A673 (cell line): ENCODE measurements around the gene CAMK1D. TPM values are rescaled to one million over a fixed set of nuclear protein-coding genes. Genes with fewer than 3 reads are reported as not detected.

ENCODE experiments used
- BruUV-seq: library from RNA; stranded (reverse); fragments of 400-500 nt; replicated peaks from 2 replicates; lab custom pipeline; 2021; lab: Mats Ljungman, UMichigan
- CTCF ChIA-PET: fragments of 300-600 bp; sonication (Branson Sonifier 250); formaldehyde crosslinking; loops from one replicate; lab custom pipeline; 2022; ENCODE audit warnings: antibody characterized with exemption; lab: Charles Lee
- POLR2A ChIA-PET: fragments of 300-600 bp; sonication (Branson Sonifier 250); formaldehyde crosslinking; loops from one replicate; lab custom pipeline; 2022; ENCODE audit warnings: antibody characterized with exemption; ENCODE audit not compliant: low non-redundant PET; lab: Charles Lee
- DNase-seq: peaks from one replicate; pipeline ENCODE4 v3.0.0-alpha.2; 2015; ENCODE audit warnings: low spot score
- H3K27ac ChIP-seq: fragments of 200-600 bp; sonication (generic); 2 replicates; pipeline ENCODE4 v1.5.1; 2016; ENCODE audit warnings: mixed run types, low read depth, mild to moderate bottlenecking, mixed read lengths, antibody characterized with exemption, low read length; ENCODE audit not compliant: poor library complexity, severe bottlenecking
- H3K27me3 ChIP-seq: fragments of 200-600 bp; sonication (generic); replicated peaks from 2 replicates; pipeline ENCODE4 v1.6.1; 2017; ENCODE audit warnings: mixed run types, low read depth, mild to moderate bottlenecking, mixed read lengths, antibody characterized with exemption, low read length; ENCODE audit not compliant: insufficient read depth, poor library complexity
- H3K36me3 ChIP-seq: fragments of 200-600 bp; sonication (generic); 2 replicates; pipeline ENCODE4 v1.6.1; 2016; ENCODE audit warnings: mixed run types, mild to moderate bottlenecking, mixed read lengths, antibody characterized with exemption, low read length; ENCODE audit not compliant: insufficient read depth, poor library complexity, severe bottlenecking
- H3K4me1 ChIP-seq: fragments of 200-600 bp; sonication (generic); 2 replicates; pipeline ENCODE4 v1.6.1; 2017; ENCODE audit warnings: mixed run types, mild to moderate bottlenecking, mixed read lengths, antibody characterized with exemption, low read length; ENCODE audit not compliant: insufficient read depth, poor library complexity, severe bottlenecking
- H3K4me3 ChIP-seq: fragments of 200-600 bp; sonication (generic); 2 replicates; pipeline ENCODE4 v1.5.1; 2016; ENCODE audit warnings: low read depth, mixed run types, mild to moderate bottlenecking, mixed read lengths, low read length; ENCODE audit not compliant: poor library complexity, severe bottlenecking
- H3K9me3 ChIP-seq: fragments of 200-600 bp; sonication (generic); 2 replicates; pipeline ENCODE4 v1.6.1; 2016; ENCODE audit warnings: mixed run types, low read depth, mild to moderate bottlenecking, mixed read lengths, antibody characterized with exemption, low read length; ENCODE audit not compliant: poor library complexity, severe bottlenecking
- EZH2 ChIP-seq: fragments of 200-600 bp; sonication (generic); IDR thresholded peaks from 2 replicates; pipeline ENCODE4 v1.6.1; 2017; ENCODE audit warnings: borderline replicate concordance, low read depth, mild to moderate bottlenecking, mixed read lengths, antibody characterized with exemption, low read length; ENCODE audit not compliant: poor library complexity, severe bottlenecking
- intact Hi-C: fragments of 100-400 bp; cut with micrococcal nuclease; formaldehyde crosslinking; loops from one replicate; pipeline ENCODE4 v1.10.0; 2022; ENCODE audit not compliant: unreplicated experiment
- total RNA-seq: library from RNA; stranded (reverse); gene quantifications from 2 replicates; pipeline ENCODE4 v1.2.3, GENCODE V29; 2021
- TF ChIP-seq, protein P1 (sequence below): fragments of 300-800, 200-600 bp; sonication (generic); conservative IDR thresholded peaks from 2 replicates; pipeline ENCODE4 v1.5.1; 2017; ENCODE audit warnings: low read depth, mild to moderate bottlenecking, antibody characterized with exemption, low read length, moderate library complexity, mixed read lengths

Gene CAMK1D
- total RNA-seq, 1 experiment from 2014 or later = 23.7 TPM

DNA sequence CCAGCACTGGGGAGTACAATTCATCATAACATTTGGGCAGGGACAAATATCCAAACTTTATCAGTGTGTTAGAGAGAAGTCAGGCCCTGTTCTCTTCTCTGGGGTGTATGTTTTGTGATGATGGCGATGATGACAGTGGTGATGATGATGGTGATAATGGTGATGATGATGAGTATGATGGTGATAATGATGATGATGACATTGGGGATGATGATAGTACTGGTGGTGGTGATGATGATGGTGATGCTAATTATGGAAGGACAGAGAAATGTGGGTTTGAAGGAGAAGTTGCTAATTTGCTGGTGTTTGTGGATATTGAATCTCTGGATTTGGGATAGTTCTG lies 64.0 kb downstream of the CAMK1D start:
- TF ChIP-seq EZH2 = no peak
- TF ChIP-seq, protein P1, sequence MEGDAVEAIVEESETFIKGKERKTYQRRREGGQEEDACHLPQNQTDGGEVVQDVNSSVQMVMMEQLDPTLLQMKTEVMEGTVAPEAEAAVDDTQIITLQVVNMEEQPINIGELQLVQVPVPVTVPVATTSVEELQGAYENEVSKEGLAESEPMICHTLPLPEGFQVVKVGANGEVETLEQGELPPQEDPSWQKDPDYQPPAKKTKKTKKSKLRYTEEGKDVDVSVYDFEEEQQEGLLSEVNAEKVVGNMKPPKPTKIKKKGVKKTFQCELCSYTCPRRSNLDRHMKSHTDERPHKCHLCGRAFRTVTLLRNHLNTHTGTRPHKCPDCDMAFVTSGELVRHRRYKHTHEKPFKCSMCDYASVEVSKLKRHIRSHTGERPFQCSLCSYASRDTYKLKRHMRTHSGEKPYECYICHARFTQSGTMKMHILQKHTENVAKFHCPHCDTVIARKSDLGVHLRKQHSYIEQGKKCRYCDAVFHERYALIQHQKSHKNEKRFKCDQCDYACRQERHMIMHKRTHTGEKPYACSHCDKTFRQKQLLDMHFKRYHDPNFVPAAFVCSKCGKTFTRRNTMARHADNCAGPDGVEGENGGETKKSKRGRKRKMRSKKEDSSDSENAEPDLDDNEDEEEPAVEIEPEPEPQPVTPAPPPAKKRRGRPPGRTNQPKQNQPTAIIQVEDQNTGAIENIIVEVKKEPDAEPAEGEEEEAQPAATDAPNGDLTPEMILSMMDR = no peak
- BruUV-seq = no TSS peak
- intact Hi-C loops = no loop called here
- Histone ChIP-seq H3K9me3 (no peaks in the 10 kb centered on the region), H3K4me3 (no peak overlapping the region), H3K27me3 (no peaks in the 10 kb centered on the region), H3K36me3 (no peaks in the 10 kb centered on the region), H3K27ac (no peak overlapping the region), H3K4me1 (no peaks in the 10 kb centered on the region)
- POLR2A ChIA-PET = no interaction called here
- CTCF ChIA-PET = no interaction called here
- no peak for DNase-seq

DNA sequence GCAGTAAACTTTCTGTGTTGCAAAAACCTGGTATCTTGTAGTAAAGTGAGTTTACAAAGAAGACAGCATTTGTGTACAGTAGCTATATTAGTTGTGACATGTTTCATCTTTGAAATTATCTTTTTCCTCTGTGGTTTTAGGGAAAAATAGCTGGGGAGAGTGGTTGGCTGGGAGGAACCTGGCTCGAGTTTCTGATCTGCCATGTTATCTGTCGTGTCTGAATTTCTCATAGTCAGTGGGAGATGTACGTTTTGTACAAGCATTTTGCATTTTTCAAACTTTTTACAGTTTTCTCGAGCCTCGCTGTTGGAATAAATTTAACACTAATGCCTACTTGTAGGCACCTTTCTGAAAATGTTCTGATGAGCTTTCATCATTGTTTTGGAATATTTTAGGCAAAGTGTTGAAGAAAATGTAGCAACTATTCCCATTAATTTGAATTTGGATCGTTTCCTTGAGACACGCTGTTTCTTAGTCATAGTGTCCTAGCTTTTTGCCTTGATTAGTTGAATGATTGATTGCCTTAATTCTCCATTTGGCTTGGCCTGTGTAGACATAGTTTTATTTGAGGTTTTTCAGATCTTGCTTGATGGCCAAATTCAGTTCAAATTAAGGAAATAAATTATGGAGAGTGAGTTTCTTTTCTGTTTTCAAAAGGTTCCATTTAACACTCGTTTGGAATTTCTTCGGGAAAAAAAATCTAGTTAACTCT lies 65.1 kb downstream of the CAMK1D start:
- Histone ChIP-seq H3K4me1 (no peaks in the 10 kb centered on the region), H3K36me3 (no peaks in the 10 kb centered on the region), H3K9me3 (no peaks in the 10 kb centered on the region), H3K27me3 (no peaks in the 10 kb centered on the region), H3K4me3 (no peak overlapping the region), H3K27ac (no peak overlapping the region)
- BruUV-seq = no TSS peak
- ChIA-PET CTCF (no interaction called here), POLR2A (no interaction called here)
- intact Hi-C loops = no loop called here
- DNase-seq = no peak
- TF ChIP-seq, protein P1 = no peak
- TF ChIP-seq EZH2 = no peak

DNA sequence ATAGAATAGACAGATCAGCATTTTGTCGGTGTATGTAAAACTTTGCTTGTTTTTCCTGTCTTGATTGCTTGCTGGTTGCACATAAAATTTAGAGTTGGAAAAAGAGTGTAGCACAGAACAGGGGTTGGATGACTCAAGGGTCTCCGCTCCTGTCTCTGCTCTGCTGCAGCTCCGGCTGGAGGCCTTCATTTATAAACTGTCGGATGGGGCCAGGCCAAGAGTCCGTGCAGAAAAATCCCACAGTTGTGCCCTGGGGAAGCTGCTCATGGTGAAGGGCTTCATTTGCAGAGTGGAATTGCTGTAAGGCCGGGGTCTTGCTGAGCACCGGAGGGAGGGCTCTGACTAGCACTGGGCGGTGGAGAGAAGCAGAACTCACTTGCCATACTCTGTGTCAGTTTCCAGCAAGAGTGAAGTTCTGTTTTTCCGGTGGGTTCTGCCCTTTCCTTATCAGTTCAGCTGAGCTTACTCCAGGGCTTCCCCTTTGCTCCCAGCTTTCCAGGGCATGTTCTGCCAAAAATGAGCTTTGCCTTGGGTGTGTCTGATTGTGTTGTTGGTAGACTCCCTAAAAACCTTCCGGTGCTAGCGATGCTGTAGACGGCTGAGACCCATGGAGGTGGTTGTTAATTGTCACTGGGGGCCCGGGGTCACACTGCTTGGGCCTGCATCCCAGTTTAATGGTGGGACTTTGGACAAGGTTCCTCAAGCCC lies 67.2 kb downstream of the CAMK1D start:
- intact Hi-C loops = no loop called here
- BruUV-seq = no TSS peak
- no peak overlapping the region for H3K27ac ChIP-seq
- no peaks in the 10 kb centered on the region for H3K9me3 ChIP-seq
- ChIA-PET CTCF (no interaction called here), POLR2A (no interaction called here)
- no peaks in the 10 kb centered on the region for H3K4me1 ChIP-seq
- H3K36me3 ChIP-seq = no peaks in the 10 kb centered on the region
- H3K4me3 ChIP-seq = no peak overlapping the region
- TF ChIP-seq, protein P1 = no peak
- no peak for TF ChIP-seq EZH2
- no peak for DNase-seq
- H3K27me3 ChIP-seq = no peaks in the 10 kb centered on the region
